ENCODE measurements around the gene DACH1. TPM values are rescaled to one million over a fixed set of nuclear protein-coding genes. Genes with fewer than 3 reads are reported as not detected.
A peak's percentile ranks its signal among the peaks of the same experiment; 100 is the strongest.

Gene DACH1
- total RNA-seq, 4 donors from 2014 or later, result 0.98 to 1.6 (median 1.0) TPM

GRCh38 chr13:71634182-71634581 lies 232.8 kb downstream of the DACH1 start:
- no peak overlapping the region for H3K4me3 ChIP-seq
- DNase-seq, result no peak
- no peaks in the 10 kb centered on the region for H3K9me3 ChIP-seq
- no peak overlapping the region for H3K27ac ChIP-seq
- intact Hi-C loops (cut with DNase I; ENCODE audit: low total_unique reads), result no loop called here
- H3K4me1 ChIP-seq, result no peaks in the 10 kb centered on the region
- TF ChIP-seq, protein P1, sequence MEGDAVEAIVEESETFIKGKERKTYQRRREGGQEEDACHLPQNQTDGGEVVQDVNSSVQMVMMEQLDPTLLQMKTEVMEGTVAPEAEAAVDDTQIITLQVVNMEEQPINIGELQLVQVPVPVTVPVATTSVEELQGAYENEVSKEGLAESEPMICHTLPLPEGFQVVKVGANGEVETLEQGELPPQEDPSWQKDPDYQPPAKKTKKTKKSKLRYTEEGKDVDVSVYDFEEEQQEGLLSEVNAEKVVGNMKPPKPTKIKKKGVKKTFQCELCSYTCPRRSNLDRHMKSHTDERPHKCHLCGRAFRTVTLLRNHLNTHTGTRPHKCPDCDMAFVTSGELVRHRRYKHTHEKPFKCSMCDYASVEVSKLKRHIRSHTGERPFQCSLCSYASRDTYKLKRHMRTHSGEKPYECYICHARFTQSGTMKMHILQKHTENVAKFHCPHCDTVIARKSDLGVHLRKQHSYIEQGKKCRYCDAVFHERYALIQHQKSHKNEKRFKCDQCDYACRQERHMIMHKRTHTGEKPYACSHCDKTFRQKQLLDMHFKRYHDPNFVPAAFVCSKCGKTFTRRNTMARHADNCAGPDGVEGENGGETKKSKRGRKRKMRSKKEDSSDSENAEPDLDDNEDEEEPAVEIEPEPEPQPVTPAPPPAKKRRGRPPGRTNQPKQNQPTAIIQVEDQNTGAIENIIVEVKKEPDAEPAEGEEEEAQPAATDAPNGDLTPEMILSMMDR (IDR thresholded peaks at IDR 0.05 in 4 of 5, conservative IDR thresholded peaks at IDR 0.05 in 1 of 5), result no peak
- TF ChIP-seq POLR2A (IDR thresholded peaks at IDR 0.05), result no peak
- H3K36me3 ChIP-seq, result no peaks in the 10 kb centered on the region
- no peak for ATAC-seq
- in situ Hi-C loops (cut with MboI; ENCODE audit: low sequenced_read_pairs in 4 of 4), result no loop called here
- no peaks in the 10 kb centered on the region for H3K27me3 ChIP-seq

GRCh38 chr13:71632721-71633120 lies 234.3 kb downstream of the DACH1 start:
- Histone ChIP-seq H3K36me3 (no peaks in the 10 kb centered on the region), H3K9me3 (no peaks in the 10 kb centered on the region), H3K27ac (no peak overlapping the region), H3K4me1 (no peaks in the 10 kb centered on the region), H3K27me3 (no peaks in the 10 kb centered on the region), H3K4me3 (no peak overlapping the region)
- intact Hi-C loops (cut with DNase I; ENCODE audit: low total_unique reads) (no loop called here), in situ Hi-C loops (cut with MboI; ENCODE audit: low sequenced_read_pairs in 4 of 4) (no loop called here)
- no peak for ATAC-seq
- DNase-seq, result no peak
- TF ChIP-seq, protein P1 (IDR thresholded peaks at IDR 0.05 in 4 of 5, conservative IDR thresholded peaks at IDR 0.05 in 1 of 5), result no peak
- no peak for TF ChIP-seq POLR2A (IDR thresholded peaks at IDR 0.05)

GRCh38 chr13:71632206-71632605 lies 234.8 kb downstream of the DACH1 start:
- in situ Hi-C loops (cut with MboI; ENCODE audit: low sequenced_read_pairs in 4 of 4), result no loop called here
- no peak overlapping the region for H3K4me3 ChIP-seq
- H3K27ac ChIP-seq, result no peak overlapping the region
- TF ChIP-seq POLR2A (IDR thresholded peaks at IDR 0.05), result no peak
- TF ChIP-seq, protein P1 (IDR thresholded peaks at IDR 0.05 in 4 of 5, conservative IDR thresholded peaks at IDR 0.05 in 1 of 5), result no peak
- no peaks in the 10 kb centered on the region for H3K36me3 ChIP-seq
- ATAC-seq (no peak), DNase-seq (no peak)
- H3K4me1 ChIP-seq, result no peaks in the 10 kb centered on the region
- H3K27me3 ChIP-seq, result no peaks in the 10 kb centered on the region
- intact Hi-C loops (cut with DNase I; ENCODE audit: low total_unique reads), result no loop called here
- no peaks in the 10 kb centered on the region for H3K9me3 ChIP-seq

DNA sequence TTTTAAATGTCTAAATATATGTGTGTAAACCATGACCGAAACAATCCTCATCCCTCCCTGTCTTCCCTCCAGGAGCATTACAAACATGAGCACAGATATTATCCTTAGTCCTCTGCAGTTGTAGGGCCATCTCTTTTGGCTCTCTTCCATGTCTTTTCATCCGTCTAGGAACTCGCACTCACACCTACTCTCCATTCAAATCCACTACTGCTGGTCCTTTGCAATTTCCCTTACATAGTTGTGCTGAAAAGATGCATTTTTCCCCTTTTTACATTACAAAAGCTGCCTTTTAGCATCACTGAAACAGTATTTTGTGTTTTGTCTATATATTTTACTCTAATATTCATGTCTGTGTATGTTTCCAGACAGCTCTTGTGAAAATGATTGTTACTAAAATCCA lies 237.8 kb downstream of the DACH1 start:
- no peak for TF ChIP-seq POLR2A (IDR thresholded peaks at IDR 0.05)
- intact Hi-C loops (cut with DNase I; ENCODE audit: low total_unique reads), result no loop called here
- in situ Hi-C loops (cut with MboI; ENCODE audit: low sequenced_read_pairs in 4 of 4), result no loop called here

GRCh38 chr13:71626421-71627117 lies 240.4 kb downstream of the DACH1 start:
- Histone ChIP-seq H3K27ac (peak overlapping the region in 3 of 4 donors; percentile 17 to 52 (median 33)), H3K36me3 (no peaks in the 10 kb centered on the region), H3K9me3 (no peaks in the 10 kb centered on the region), H3K4me1 (no peaks in the 10 kb centered on the region), H3K4me3 (no peak overlapping the region), H3K27me3 (no peaks in the 10 kb centered on the region)
- DNase-seq (no peak), ATAC-seq (no peak)
- TF ChIP-seq, protein P1 (IDR thresholded peaks at IDR 0.05 in 4 of 5, conservative IDR thresholded peaks at IDR 0.05 in 1 of 5), result no peak
- TF ChIP-seq POLR2A (IDR thresholded peaks at IDR 0.05), result no peak
- in situ Hi-C loops (cut with MboI; ENCODE audit: low sequenced_read_pairs in 4 of 4), result no loop called here
- intact Hi-C loops (cut with DNase I; ENCODE audit: low total_unique reads), result no loop called here

More for the DNA sequence above, 237.8 kb downstream of the DACH1 start:
- Histone ChIP-seq H3K27ac (no peak overlapping the region), H3K4me1 (no peaks in the 10 kb centered on the region), H3K9me3 (no peaks in the 10 kb centered on the region), H3K36me3 (no peaks in the 10 kb centered on the region), H3K4me3 (no peak overlapping the region), H3K27me3 (no peaks in the 10 kb centered on the region)
- no peak for DNase-seq
- ATAC-seq, result no peak
